GM12801 (cell line): Measurements from ENCODE around the gene FOXP1.

Experiments used
- CTCF ChIP-seq: IDR thresholded peaks from one replicate; pipeline ENCODE4 v1.5.1; 2011; ENCODE audit warnings: control low read depth; ENCODE audit not compliant: insufficient read length; ENCODE audit errors: extremely low read depth

Gene FOXP1

GRCh38 chr3:71087143-71088018 is 496.1 kb downstream of the FOXP1 start:
- TF ChIP-seq CTCF = no peak

- TF ChIP-seq CTCF = no peak
Measured at GRCh38 chr3:71086777-71087142, 496.8 kb downstream of the FOXP1 start.

GRCh38 chr3:71083726-71084131 is 499.8 kb downstream of the FOXP1 start:
- TF ChIP-seq CTCF = no peak

- no peak for TF ChIP-seq CTCF
Measured at GRCh38 chr3:71082833-71083232, 500.7 kb downstream of the FOXP1 start.

- TF ChIP-seq CTCF = no peak
Measured at GRCh38 chr3:71080517-71081083, 502.9 kb downstream of the FOXP1 start.

GRCh38 chr3:71078723-71079525 is 504.6 kb downstream of the FOXP1 start:
- no peak for TF ChIP-seq CTCF

- no peak for TF ChIP-seq CTCF
Measured at GRCh38 chr3:71078199-71078598, 505.3 kb downstream of the FOXP1 start.
